Thyroid gland (tissue), 4 donors: Measurements from ENCODE around the gene EXOC3L1. TPM values are rescaled to one million over a fixed set of nuclear protein-coding genes. Genes with fewer than 3 reads are reported as not detected.

Source experiments
- DNase-seq, 2 donors: peaks; one replicate each; pipeline ENCODE4 v3.0.0-alpha.2; 2019
- H3K27ac ChIP-seq, 3 donors: fragments of 200-600 bp; sonication (generic); 1 replicate in 2 of 3; 2 replicates in 1 of 3; pipeline ENCODE4 v1.5.1; 2016 to 2019; ENCODE audit warnings: mild to moderate bottlenecking in 1 of 3, moderate library complexity in 1 of 3
- H3K27me3 ChIP-seq: fragments of 200-600 bp; sonication (generic); one replicate; pipeline ENCODE4 v1.5.1; 2019
- H3K36me3 ChIP-seq, 2 donors: fragments of 200-600 bp; sonication (generic); one replicate each; pipeline ENCODE4 v1.5.1; 2016 to 2019
- H3K4me1 ChIP-seq, 2 donors: fragments of 200-600 bp; sonication (generic); one replicate each; pipeline ENCODE4 v1.5.1; 2017 to 2019
- H3K4me3 ChIP-seq, 3 donors: fragments of 200-600 bp; sonication (generic); replicated peaks in 1 of 3; 1 replicate in 2 of 3; 2 replicates in 1 of 3; pipeline ENCODE4 v1.5.1; 2016; ENCODE audit warnings: mild to moderate bottlenecking in 1 of 3
- H3K9me3 ChIP-seq: fragments of 200-600 bp; sonication (generic); one replicate; pipeline ENCODE4 v1.5.1; 2017
- POLR2A ChIP-seq, 2 donors: fragments of 450-650 bp; IDR thresholded peaks; one replicate each; pipeline ENCODE4 v1.6.1; 2017; ENCODE audit warnings: antibody characterized with exemption in 2 of 2, mild to moderate bottlenecking in 2 of 2, moderate library complexity in 1 of 2
- WGBS, 2 donors: methylation state at CpG; one replicate each; pipeline ENCODE4 v1.1.5; 2017; 5-methylcytosine and 5-hydroxymethylcytosine counted together
- intact Hi-C: fragments of 100-400 bp; cut with DNase I; formaldehyde crosslinking; loops from one replicate; pipeline ENCODE4 v1.15.1; 2023
- total RNA-seq, 4 donors: library from RNA; depleted of rRNA; stranded (reverse); fragments of >200 nt; gene quantifications; one replicate each; pipeline ENCODE4 v1.2.3, GENCODE V29; 2016
- TF ChIP-seq, protein P1 (sequence below), 6 experiments: fragments of 200-600 bp in 3 of 6; fragments of 450-650 bp in 3 of 6; sonication (generic) in 3 of 6; IDR thresholded peaks; one replicate each; pipeline ENCODE4 v1.5.1; 2016 to 2019; ENCODE audit warnings: antibody characterized with exemption in 6 of 6, mild to moderate bottlenecking in 2 of 6, inconsistent platforms in 1 of 6, moderate library complexity in 1 of 6

EXOC3L1 gene
- total RNA-seq, 4 donors from 2014 or later = 5.9 to 8.6 (median 7.6) TPM

GRCh38 chr16:67210069-67210937 is 20.4 kb upstream of the EXOC3L1 start:
- Histone ChIP-seq H3K27me3 (no peaks in the 10 kb centered on the region), H3K36me3 (no peaks in the 10 kb centered on the region), H3K9me3 (no peaks in the 10 kb centered on the region), H3K4me1 (no peaks in the 10 kb centered on the region), H3K27ac (no peak overlapping the region), H3K4me3 (no peak overlapping the region)
- no peak for DNase-seq
- 84 to 88% methylated on average over 6 to 7 of the region's 25 CpGs for WGBS, 2 donors
- TF ChIP-seq, protein P1, sequence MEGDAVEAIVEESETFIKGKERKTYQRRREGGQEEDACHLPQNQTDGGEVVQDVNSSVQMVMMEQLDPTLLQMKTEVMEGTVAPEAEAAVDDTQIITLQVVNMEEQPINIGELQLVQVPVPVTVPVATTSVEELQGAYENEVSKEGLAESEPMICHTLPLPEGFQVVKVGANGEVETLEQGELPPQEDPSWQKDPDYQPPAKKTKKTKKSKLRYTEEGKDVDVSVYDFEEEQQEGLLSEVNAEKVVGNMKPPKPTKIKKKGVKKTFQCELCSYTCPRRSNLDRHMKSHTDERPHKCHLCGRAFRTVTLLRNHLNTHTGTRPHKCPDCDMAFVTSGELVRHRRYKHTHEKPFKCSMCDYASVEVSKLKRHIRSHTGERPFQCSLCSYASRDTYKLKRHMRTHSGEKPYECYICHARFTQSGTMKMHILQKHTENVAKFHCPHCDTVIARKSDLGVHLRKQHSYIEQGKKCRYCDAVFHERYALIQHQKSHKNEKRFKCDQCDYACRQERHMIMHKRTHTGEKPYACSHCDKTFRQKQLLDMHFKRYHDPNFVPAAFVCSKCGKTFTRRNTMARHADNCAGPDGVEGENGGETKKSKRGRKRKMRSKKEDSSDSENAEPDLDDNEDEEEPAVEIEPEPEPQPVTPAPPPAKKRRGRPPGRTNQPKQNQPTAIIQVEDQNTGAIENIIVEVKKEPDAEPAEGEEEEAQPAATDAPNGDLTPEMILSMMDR (IDR thresholded peaks at IDR 0.05) = no peak
- TF ChIP-seq POLR2A (IDR thresholded peaks at IDR 0.05) = no peak
- intact Hi-C loops = no loop called here

DNA sequence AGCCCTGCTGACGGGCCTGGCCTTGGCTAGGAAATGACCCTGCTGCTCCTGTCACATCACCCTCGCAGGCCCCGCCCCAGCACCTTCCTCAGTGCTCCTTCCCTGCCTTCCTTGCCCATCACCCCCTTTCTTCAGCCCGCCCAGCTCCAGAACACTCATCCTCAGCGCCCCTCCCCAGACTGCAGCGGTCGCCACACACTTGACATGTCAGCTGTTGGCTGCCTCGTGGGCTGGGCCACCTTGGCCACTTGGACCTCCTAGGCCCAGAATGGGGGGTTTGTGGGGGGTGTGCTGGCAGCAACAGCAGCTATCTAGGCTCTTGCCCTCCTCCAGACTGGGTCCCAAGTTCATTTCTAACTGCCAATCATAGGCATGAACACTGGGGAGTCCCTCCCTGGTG is 19.6 kb upstream of the EXOC3L1 start:
- intact Hi-C loops = no loop called here
- TF ChIP-seq, protein P1 (IDR thresholded peaks at IDR 0.05) = no peak
- no peak for TF ChIP-seq POLR2A (IDR thresholded peaks at IDR 0.05)
- no peak for DNase-seq
- H3K9me3 ChIP-seq = no peaks in the 10 kb centered on the region
- H3K4me3 ChIP-seq = no peak overlapping the region
- H3K27me3 ChIP-seq = no peaks in the 10 kb centered on the region
- 78 to 83% methylated on average over 8 of the region's 8 CpGs for WGBS, 2 donors
- H3K4me1 ChIP-seq = no peaks in the 10 kb centered on the region
- no peak overlapping the region for H3K27ac ChIP-seq
- no peaks in the 10 kb centered on the region for H3K36me3 ChIP-seq

DNA sequence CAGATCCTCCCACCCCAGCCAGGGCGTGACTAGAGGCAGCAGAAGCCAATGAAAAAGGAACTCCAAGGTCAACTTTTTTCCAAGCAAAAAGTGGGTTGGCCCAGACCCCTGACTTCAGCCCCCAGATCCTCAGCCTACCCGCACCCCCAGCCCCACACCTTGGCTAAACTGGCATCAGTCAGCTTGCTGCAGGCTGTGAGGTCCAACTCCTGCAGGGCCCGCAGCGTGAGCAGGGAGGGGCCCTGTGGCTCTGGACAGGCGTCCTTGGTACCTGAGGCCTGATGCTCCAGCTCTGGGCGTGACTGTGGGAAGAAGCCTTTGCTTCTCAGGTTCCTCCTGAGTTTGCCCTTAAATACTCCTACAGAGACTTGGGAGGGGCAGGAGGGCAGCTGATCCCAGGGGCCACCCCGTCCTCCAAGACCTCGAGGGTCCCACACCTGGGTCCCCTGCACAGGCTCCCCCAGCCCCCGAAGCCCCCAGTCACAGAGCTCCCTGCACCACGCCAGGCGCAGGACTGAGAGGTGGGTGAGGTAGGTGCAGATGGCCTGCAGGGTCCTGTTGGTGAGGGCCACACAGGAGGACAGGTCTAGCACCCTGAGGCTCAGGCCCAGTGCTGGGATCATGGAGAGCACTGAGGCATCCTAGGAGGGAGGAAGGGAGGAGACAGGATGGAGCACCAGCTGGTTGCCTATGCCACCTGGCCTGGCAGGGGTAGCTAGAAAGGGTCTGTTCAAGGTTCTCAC is 18.4 kb upstream of the EXOC3L1 start:
- no peaks in the 10 kb centered on the region for H3K4me1 ChIP-seq
- H3K36me3 ChIP-seq = peaks cover 4% of the 10 kb centered on the region in 2 donors
- intact Hi-C loops = no loop called here
- H3K27me3 ChIP-seq = no peaks in the 10 kb centered on the region
- no peak for TF ChIP-seq POLR2A (IDR thresholded peaks at IDR 0.05)
- TF ChIP-seq, protein P1 (IDR thresholded peaks at IDR 0.05) = no peak
- no peak for DNase-seq
- no peaks in the 10 kb centered on the region for H3K9me3 ChIP-seq
- no peak overlapping the region for H3K4me3 ChIP-seq
- 90 to 96% methylated on average over 8 to 11 of the region's 11 CpGs for WGBS, 2 donors
- no peak overlapping the region for H3K27ac ChIP-seq

- no peak for TF ChIP-seq POLR2A (IDR thresholded peaks at IDR 0.05)
- TF ChIP-seq, protein P1 (IDR thresholded peaks at IDR 0.05) = no peak
- H3K4me1 ChIP-seq = no peaks in the 10 kb centered on the region
- H3K4me3 ChIP-seq = no peak overlapping the region
- peaks cover 7 to 11% of the 10 kb centered on the region in 2 donors for H3K36me3 ChIP-seq
- no peaks in the 10 kb centered on the region for H3K27me3 ChIP-seq
- WGBS, 2 donors = 76 to 85% methylated on average over 10 to 21 of the region's 21 CpGs
- H3K27ac ChIP-seq = no peak overlapping the region
- no peak for DNase-seq
- H3K9me3 ChIP-seq = no peaks in the 10 kb centered on the region
- intact Hi-C loops = no loop called here
Observed at GRCh38 chr16:67207249-67208091, 17.5 kb upstream of the EXOC3L1 start.
